HG02973 (cell line): ENCODE results near the gene AFF3.

Source experiments
- ATAC-seq: cut with Tn5 transposase; IDR thresholded peaks from one replicate; pipeline ENCODE4 v1.9.1; 2021; ENCODE audit warnings: moderate library complexity; ENCODE audit not compliant: unreplicated experiment

AFF3 gene

GRCh38 chr2:99727199-99727598 lies 415.2 kb downstream of the AFF3 start:
- ATAC-seq = no peak

- no peak for ATAC-seq
Measured at GRCh38 chr2:99726691-99727090, 415.7 kb downstream of the AFF3 start.

- ATAC-seq = no peak
Measured at GRCh38 chr2:99725820-99726219, 416.6 kb downstream of the AFF3 start.

GRCh38 chr2:99722476-99722875 lies 419.9 kb downstream of the AFF3 start:
- ATAC-seq = no peak

GRCh38 chr2:99719102-99719501 lies 423.3 kb downstream of the AFF3 start:
- ATAC-seq = no peak

GRCh38 chr2:99715956-99716355 lies 426.4 kb downstream of the AFF3 start:
- no peak for ATAC-seq

- no peak for ATAC-seq
Measured at GRCh38 chr2:99714349-99714748, 428.0 kb downstream of the AFF3 start.

GRCh38 chr2:99711144-99711543 lies 431.2 kb downstream of the AFF3 start:
- no peak for ATAC-seq

- no peak for ATAC-seq
Measured at GRCh38 chr2:99710721-99711120, 431.7 kb downstream of the AFF3 start.

GRCh38 chr2:99709229-99709628 lies 433.2 kb downstream of the AFF3 start:
- no peak for ATAC-seq

GRCh38 chr2:99708231-99708630 lies 434.2 kb downstream of the AFF3 start:
- ATAC-seq = no peak

- ATAC-seq = no peak
Measured at GRCh38 chr2:99707592-99707991, 434.8 kb downstream of the AFF3 start.

- ATAC-seq = no peak
Measured at GRCh38 chr2:99706735-99707134, 435.7 kb downstream of the AFF3 start.

- no peak for ATAC-seq
Measured at GRCh38 chr2:99701503-99701902, 440.9 kb downstream of the AFF3 start.

GRCh38 chr2:99700482-99701398 lies 441.6 kb downstream of the AFF3 start:
- no peak for ATAC-seq

- no peak for ATAC-seq
Measured at GRCh38 chr2:99698896-99699295, 443.5 kb downstream of the AFF3 start.

GRCh38 chr2:99697811-99698568 lies 444.4 kb downstream of the AFF3 start:
- no peak for ATAC-seq

GRCh38 chr2:99695944-99696253 lies 446.5 kb downstream of the AFF3 start:
- no peak for ATAC-seq

- ATAC-seq = no peak
Measured at GRCh38 chr2:99695130-99695943, 447.1 kb downstream of the AFF3 start.

GRCh38 chr2:99694331-99694730 lies 448.1 kb downstream of the AFF3 start:
- ATAC-seq = no peak

- ATAC-seq = no peak
Measured at GRCh38 chr2:99692785-99693184, 449.6 kb downstream of the AFF3 start.
